Mammary epithelial cell (primary cell): ENCODE measurements around the gene HBA2.

ENCODE experiments used
- CTCF ChIP-seq, 2 donors: IDR thresholded peaks in 1 of 2; conservative IDR thresholded peaks in 1 of 2; 2 replicates each; pipeline ENCODE4 v1.5.1; 2011 to 2012; ENCODE audit warnings: inconsistent platforms in 2 of 2, low read length in 2 of 2, mild to moderate bottlenecking in 2 of 2, control low read depth in 1 of 2, low read depth in 1 of 2; ENCODE audit not compliant: insufficient read depth in 1 of 2; ENCODE audit errors: extremely low read depth in 1 of 2
- EZH2 ChIP-seq: IDR thresholded peaks from 2 replicates; pipeline ENCODE4 v1.6.1; 2012; ENCODE audit warnings: low read length, inconsistent platforms, borderline replicate concordance

GRCh38 chr16:143047-143446 is 29.6 kb upstream of the HBA2 start:
- TF ChIP-seq EZH2: no peak
- no peak for TF ChIP-seq CTCF (conservative IDR thresholded peaks at IDR 0.05 in 1 of 2, IDR thresholded peaks at IDR 0.05 in 1 of 2; ENCODE audit: extremely low read depth in 1 of 2, insufficient read depth in 1 of 2, low read depth in 1 of 2, low read length in 2 of 2)
